Measurements from ENCODE around the gene ADRA2A.

ADRA2A gene

DNA sequence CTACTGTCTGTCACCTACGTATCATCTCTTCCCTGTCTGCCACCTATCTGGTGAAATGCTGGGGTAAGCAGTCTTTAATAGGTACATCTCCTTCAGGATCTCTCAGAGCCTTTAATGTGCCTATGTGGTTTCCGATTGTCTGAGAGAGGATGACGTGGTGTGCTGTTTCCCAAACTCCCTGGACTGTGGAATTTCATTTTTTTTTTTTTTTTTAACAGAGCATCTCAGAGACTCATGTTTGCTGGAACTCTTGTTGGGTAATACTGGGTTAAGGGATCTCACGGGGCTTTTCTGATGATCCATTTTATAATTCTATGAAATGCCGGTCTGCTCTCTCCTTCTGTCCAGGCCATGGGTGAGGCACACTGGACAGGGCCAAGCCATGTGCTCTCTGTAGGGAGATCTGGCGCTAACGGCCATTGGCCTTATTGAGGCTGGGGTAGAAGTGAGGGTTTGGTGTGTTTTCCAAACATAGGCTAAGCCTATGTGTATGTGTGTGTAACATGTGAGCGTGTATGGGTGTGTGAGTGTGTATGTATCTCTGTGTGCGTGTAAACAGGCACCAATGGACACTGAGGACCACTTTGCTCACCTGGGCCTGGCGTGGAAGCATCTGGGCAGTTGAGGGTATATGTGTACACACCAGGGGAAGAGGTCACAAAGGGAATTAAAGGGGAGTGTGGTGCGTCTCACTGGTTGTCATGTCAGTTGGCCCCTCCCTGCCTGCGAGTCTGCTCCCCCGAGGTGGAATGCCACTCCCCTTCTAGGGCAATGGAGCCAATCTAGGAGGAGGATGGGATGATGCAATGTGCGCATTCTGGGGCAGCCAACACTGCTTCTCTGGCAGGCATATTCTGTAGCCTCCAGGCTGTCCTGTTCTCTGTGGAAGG, 7.8 kb downstream of the ADRA2A start:
- DNase-seq, result no peak

DNA sequence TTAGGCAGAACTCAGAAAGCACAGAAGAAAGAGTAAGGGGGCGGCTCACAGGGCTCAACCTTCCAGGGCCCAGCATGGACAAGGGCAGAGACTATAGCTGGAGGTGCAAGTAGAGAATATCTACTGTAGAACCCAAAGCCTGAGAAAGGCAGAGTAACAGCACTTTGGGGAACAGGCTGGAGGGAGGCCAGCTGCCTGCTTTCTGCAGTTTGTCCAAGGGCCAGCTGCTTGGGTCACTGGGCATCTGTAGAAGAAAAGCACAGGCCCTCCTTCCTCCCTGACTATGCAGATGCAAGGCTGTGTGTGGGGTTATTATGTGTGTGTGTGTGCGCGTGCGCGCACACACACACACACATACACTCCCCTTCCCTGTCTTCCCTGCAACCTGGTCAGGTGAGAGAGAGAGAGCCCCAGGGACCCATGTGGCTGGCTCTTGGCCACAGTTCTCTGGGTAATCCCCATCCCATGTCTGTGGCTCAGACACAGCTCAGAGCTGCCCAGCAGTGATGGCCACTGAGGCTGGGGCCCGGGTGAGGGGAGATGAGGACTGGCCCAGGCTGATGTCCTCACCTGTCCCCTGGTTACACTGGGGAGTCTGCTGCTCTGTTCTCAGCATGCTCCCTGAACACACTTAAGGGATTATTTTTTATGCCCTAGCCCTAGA, 9.0 kb downstream of the ADRA2A start:
- DNase-seq, result no peak

DNA sequence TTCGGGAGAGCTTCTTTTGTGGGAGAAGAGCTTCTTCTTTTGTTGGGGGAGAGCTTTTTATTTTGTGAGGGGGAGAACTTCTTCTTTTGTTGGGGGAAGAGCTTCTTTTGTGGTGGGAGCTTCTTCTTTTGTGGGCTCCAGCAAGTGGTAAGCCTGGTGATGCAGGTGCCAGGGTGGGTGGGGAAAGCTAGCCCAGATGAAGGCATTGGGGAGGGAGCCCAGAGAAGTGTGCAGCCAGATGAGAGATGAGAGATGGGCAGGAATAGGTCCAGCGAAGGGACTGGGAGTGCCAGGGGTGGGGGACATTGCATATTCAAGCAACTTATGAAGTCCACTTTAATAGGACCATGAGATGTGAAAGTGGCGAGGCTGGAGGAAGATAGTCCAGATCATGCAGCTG, 9.7 kb downstream of the ADRA2A start:
- DNase-seq, result no peak

DNA sequence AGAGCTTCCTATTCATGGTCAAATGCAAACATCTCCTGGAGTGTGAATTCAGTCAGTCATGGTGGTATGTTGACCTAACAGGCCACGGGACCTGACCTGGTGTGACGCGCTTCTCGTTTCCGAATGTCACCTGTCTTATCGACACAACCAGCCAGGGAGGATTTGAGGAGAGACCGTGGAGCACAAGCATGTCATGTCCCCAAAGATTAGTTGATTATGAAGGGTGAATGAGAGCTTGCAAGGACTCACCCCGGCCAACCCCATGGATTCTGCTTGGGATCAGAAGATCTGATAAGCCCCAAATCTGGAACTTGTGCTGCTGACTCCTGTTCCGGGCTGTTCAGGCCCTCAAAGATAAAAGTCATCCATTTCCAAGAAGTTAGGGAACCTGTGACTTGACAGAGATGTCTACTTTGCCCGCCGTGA, 10.5 kb downstream of the ADRA2A start:
- no peak for DNase-seq

DNA sequence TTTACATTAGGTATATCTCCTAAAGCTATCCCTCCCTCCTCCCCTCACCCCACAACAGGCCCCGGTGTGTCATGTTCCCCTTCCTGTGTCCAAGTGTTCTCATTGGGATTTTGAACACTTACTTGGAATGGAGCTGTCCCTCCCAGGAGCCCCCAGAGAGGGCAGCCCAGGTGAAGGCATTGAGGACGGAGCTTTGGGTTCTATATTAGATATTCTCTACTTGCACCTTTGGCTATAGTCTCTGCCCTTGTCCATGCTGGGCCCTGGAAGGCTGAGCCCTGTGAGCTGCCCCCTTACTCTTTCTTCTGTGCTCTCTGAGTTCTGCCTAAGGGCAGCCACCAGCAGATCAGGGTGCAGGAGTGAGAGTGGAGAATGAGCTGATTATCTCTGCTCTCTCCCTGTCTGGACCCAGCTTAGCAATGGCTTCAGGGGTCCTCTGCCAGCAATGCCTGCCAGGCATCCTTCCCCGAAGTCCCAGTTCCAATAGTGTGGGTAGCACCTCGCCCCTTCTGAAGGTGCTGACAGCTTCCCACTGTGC, 11.2 kb downstream of the ADRA2A start:
- DNase-seq, result no peak

DNA sequence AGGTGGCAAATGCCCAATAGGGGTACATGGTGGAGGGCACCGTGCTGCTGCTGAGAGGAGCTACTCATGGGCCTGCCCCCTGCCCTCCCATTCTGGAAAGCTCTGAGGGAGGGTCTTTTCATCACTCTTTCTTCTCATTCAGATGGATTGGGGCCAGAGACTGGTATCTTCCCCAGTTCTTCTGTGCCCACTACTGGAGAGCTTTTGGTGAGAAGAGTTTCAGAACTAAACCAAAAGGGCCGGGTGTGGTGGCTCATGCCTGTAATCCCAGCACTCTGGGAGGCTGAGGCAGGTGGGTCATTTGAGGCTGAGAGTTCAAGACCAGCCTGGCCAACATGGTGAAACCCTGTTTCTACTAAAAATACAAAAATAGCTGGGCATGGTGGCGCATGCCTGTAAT, 12.5 kb downstream of the ADRA2A start:
- no peak for DNase-seq

DNA sequence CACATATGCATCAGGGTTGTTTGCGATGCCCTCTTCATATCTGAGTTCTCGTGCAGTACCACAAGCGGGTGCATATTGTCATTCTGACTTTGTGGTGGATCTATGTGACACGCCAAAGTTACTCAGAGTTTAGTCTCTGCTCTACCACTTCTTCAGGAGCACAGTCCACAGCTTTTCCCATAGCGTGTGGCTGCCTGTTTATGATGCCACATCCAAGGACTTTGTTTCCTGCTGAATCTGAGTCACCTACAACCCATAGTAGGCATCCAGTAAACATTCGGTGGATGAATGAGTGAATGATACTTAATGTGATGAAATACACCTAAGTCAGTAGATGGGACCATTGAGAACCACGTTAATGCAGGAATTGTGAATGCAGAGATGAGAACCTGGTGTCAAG, 15.0 kb downstream of the ADRA2A start:
- no peak for DNase-seq

DNA sequence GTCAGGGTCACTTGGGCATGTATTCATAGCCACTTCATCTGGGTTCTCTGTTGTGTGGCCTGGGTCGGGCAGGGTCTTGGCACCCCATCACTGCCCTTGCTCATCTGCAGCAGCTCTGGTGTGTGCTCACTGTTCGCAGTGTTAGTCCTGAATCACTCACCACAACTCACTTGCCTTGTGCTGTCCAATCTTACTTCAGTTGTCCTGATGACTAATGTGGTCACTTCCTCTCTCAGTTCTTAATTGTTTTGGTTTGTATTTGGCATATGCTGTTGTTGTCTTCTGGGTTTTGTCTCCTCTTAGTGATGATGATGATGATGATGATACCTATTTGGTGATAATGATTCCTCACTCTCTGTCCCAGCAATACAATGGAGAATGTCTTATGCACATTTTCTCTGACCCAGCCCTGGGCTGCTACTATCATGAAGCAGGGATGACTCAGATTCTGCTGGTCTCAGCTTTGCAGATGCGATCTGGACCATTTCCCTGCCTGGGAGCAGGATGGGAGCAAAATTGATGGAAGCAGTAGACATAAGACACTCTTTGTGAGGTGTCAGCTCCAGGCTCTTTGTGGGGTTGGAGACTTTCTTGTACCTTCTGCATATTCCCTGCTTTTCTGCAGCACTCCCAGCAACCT, 17.0 kb downstream of the ADRA2A start:
- no peak for DNase-seq

DNA sequence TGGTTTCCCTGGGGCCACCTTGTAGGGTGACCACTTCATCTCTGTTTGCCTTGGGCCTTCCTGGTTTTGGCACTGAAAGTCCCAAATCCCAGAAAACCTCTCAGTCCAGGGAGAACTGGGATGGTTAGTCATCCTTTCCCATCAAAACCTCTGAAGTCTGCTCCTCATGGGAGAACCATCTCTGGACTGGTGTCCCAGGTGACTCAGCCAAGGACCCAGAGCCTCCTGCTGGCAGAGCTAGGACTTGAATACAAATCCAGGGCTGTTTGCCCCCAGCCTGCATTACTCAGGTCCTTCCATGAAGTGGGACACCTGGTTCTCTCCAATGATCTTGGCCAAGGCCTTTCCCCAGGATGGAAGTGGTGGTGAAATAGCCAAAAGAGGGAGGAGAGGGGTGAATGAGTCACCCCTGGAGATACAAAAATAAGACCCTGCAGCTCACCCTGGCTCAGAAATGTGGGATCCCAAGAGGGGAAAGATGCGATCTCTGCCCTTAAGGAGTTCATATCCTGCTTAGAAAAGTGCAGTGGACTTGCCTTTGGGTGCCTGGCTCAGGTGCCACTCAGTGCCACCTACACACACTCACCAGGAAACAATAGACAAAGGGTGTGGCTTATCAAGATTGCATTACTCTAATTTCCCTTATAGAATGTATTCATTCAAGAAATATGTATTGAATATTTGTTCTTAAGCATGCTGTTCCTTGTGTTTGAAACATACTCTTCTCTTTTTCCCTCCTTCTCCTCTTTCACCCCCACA, 22.0 kb downstream of the ADRA2A start:
- no peak for DNase-seq

DNA sequence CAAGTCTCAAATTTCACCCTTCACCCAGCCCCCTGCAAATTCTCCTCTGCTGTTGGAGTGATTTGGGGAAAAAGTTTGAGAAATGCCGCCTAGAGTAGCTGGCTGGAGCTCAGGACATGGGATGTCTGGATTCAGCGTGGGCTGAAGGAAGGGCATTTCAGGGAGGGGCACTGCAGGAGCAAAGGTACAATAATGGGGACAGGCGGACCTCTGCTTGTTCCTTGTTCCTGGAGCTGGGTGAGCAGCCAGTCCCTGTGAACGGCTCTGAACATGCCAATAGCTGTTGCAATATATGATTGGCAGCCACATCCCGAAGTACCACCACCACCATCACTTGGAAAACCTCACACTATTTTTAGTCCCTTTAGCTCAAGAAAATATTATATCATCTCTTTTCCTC, 23.4 kb downstream of the ADRA2A start:
- no peak for DNase-seq

DNA sequence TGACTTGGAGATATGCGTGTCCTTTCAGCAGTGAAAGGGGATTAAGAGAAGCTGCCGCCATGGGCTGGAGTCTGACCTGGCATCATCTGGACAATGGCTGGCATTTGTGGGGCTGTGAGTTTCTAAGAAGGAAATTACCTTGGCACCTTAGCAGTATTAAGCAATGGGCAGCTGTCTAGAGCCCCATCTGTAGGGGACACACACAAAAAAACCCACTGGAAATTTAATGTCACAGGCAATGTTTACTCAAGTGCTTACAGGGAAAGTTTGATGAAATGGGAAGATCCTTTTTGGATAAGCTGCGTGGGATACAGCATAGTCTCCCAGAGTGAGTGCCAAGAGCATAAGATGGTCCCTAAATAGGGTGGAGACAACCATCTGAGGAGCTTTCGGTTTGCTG, 25.0 kb downstream of the ADRA2A start:
- no peak for DNase-seq

DNA sequence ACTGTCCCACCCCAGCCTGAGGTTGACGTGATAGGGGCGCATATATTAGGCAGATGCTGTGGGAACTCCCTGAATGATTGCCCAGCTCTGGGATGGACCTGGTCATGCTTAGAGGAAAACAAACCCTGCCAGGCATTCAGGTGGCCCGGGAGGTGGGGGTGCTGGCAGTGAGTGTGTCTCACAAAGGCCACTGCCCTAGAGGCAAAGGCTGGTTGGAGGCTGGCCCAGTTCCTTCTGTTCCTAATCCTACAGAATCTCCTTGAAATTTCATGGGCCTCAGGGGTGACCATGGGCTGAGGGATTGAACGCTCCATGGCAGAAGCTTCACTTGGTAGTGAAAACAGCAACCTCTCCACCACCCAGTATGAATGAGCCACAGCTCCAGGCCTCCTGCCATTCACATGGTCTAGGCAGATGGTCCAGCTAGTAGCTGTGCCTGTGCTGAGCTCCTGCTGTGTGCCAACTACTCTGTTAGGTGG, 25.6 kb downstream of the ADRA2A start:
- no peak for DNase-seq

DNA sequence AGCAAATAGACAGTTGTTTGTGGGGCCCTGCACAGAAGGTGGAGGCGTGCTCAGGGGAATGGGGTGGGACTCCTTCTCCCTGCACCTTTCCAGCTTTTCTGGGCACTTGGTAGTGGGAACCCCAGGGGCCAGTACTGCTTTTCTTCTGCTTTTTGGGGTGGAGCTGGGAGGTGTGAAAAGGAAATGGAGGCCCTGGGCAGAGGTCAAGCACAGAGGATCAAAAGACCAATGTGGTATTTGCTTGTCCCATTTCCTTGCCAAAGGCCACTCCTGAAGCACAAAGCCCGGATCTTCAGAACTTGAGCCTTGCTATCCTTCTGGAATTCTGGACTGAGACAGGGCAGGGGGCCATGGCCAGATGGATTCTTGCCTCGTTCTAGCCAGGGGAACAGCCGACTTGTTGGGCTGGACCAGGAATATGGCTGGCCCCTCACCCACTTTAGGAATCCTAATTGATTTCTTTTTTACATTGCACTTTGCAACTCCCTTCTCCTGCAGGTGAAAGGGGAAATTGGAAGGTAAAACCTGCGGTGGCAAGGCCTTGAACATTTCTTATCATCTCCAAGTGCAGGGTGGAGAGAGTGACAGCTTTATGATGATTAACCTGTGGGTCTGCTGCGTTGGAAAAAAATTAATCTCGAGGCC, 26.5 kb downstream of the ADRA2A start:
- no peak for DNase-seq

DNA sequence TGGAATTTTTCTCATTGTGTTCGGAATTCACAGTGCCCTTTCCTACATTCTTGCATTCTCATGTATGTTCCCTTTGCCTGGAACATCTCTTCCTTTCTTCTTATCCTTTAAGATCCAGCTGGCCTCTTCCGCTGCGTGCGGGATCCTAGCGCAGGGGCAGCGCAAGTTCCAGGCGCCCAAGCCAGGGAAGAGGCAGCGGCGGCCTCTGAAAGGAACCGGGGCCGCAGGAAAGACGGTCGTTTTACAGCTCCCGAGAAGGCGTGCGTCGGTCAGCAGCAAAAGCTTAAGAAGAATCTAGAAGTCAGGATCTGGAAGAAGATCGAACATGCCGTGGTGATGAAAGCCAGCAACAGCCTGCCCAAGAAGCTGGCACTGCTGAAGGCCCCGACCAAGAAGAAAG, 28.0 kb downstream of the ADRA2A start:
- DNase-seq, result no peak

DNA sequence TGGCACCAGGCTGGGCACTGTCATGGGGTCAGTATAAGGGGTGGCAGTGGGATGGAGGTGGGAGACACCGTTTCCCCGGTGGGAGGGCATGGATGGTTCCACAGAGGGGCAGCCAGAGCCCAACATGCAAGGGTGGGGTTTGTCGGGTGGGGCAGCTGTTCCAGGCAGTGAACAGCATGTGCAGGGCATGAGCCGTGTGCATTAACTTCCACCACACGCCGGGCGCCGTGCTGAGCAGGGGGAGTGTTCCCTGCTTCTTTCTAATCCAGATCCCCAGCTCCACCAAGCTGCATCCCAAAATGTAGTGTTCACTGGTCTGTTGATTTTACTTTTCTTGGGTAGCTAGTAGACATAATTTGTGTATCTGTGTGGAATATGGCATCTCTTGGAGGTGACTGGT, 29.3 kb downstream of the ADRA2A start:
- DNase-seq, result no peak

DNA sequence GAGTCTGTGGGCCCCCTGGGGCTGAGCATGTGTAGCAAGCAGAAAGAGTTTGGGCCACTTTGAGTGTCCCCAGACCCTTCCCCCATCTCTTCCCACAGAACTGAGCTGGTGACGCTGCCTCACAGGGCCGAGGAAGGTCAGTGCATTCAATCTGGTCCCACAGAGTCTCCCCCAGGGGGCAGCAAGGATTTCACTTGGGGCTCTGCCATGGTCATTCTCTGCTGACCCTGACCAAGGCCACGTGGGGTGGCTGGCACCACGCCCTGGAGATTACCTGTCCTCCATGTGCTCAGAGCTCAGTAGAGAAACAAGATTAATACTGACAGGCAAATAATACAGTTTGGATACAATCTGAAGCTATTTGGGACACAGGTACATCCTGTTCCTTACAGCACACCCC, 30.2 kb downstream of the ADRA2A start:
- no peak for DNase-seq

DNA sequence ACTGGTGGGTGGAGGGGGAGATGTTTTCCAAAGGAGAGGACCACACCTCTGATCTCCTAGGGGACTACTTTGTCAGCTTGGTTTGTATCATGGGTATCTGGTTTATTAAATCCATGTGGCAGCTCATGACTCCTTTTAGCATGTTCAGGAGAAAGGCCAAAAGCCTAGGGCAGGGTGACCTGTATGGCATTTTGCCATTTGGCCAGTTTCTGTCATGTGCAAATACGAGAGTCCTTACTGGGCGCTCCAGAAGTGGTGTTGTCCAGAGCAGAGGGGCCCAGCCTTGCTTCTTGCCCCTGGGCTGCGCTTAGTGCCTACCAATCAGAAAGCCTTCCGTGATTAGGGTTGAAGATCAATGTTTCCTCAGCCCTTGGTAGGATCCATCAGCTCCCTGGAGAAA, 31.0 kb downstream of the ADRA2A start:
- no peak for DNase-seq

DNA sequence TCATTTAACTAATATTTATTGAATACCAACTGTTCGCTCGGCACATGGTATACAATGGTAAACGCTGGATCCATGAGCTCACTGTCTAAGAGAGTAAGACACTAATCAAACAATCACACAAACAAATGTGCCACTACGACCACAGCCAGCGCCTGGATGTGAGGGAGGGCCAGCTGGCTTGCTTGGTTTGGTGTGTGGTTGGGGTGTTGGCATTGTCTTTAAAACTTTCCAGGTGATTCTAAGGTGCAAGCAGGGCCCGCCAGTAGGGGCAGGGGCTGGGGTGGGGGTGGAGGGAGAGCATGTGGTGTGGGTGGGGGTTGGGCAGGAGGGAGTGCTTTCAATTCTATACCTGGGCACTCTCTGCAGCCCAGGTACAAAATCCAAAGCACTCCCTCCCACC, 31.6 kb downstream of the ADRA2A start:
- DNase-seq, result no peak

DNA sequence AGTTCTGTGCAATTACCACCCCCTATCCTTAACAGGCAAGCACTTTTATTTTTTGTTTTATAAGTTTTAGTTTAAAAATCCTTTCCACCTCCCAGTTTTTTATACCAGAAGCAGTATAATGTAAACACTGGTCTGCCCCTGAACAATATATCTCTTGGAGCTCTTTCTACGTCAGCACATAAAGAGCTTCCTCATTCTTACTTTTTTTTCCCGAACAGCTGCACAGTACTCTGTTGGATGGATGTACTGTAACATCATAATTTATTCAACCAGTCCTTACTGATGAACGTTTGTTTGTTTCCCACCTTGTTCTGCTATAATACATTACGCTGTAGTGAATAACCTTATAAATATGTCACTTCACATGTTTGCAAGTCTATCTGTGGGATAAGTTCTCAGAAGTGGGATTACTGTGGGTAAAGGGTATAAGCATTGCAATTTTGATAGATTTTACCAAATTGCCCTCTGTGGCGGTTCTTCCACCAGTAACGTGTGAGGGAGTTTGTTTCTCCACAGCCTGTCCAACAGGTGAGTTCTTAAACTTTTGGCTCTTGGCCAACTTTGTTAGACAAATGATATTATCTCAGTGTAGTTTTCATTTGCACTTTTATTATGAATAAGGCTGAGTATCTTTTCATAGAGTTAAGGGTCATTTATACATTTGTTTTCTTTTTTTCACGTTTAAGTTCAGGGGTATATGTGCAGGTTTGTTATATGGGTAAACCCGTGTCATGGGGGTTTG, 32.8 kb downstream of the ADRA2A start:
- no peak for DNase-seq

DNA sequence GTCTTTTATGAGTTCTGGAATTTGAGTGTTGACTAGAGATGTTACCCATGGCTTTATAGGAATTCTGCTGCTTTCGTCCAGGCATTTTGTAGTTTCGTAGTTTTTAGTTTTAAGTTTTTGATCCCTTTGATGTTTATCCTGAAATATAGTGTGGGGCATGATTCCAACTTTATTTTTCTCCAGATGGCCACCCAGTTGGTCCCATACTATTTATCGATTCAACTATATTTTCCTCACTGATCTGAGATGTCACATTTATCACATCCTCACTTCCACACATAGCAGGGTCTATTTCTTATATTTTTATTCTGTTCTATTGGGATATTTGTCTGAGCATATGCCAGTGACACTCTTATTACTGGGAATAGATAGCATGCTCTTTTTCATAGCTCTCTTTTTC, 33.9 kb downstream of the ADRA2A start:
- DNase-seq, result no peak

DNA sequence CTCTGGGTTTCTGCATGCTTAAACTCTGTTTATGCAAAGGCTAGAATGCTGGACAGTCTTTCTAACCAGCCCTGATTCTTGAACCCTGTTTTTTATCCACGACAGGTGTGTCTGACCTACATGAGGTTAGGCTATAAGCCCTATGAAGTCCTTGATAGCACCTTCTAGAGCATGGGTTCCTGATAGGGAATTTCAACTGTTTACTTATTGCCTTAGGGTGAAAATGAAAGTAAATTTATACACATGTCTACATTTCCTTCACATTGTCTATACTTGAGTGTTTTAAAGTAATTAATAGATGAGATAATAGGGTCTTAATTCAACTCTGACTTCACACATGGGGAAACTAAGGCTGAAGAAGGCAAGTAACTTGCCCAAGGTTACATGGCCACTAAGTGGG, 35.5 kb downstream of the ADRA2A start:
- no peak for DNase-seq

Data from NCI-H2171 (cell line).